GM12878 (cell line): Measurements from ENCODE around the gene SUGCT. TPM values are rescaled to one million over a fixed set of nuclear protein-coding genes. Genes with fewer than 3 reads are reported as not detected.

Experiments
- ATAC-seq: fragments of 200-7000 bp; cut with Tn5 transposase; 3 replicates; pipeline ENCODE4 v1.9.1; 2020; ENCODE audit warnings: mild to moderate bottlenecking, moderate library complexity
- BruUV-seq: library from RNA; stranded (reverse); fragments of 400-500 nt; replicated peaks from 2 replicates; lab custom pipeline; 2021; lab: Mats Ljungman, UMichigan
- CTCF ChIA-PET: fragments of 300-600 bp; sonication (Branson Sonifier 250); formaldehyde crosslinking; extraction: SDS; loops from one replicate; lab custom pipeline; 2021; ENCODE audit warnings: inconsistent platforms; lab: Yijun Ruan, JAX
- POLR2A ChIA-PET: fragments of 350-600 bp; formaldehyde crosslinking; extraction: SDS; loops from one replicate; lab custom pipeline; 2021; ENCODE audit warnings: inconsistent platforms; lab: Charles Lee
- RAD21 ChIA-PET: fragments of 300-600 bp; sonication (Branson Sonifier 250); formaldehyde crosslinking; loops from one replicate; lab custom pipeline; 2023; ENCODE audit warnings: antibody characterized with exemption; ENCODE audit not compliant: unreplicated experiment; lab: Charles Lee
- SMC1A ChIA-PET: fragments of 300-600 bp; sonication (Branson Sonifier 250); formaldehyde crosslinking; loops from one replicate; lab custom pipeline; 2023; ENCODE audit not compliant: unreplicated experiment, uncharacterized antibody; lab: Charles Lee
- DNase-seq: peaks from one replicate; pipeline ENCODE4 v3.0.0-alpha.2; 2011; ENCODE audit warnings: low read depth, low spot score
- FAIRE-seq: peaks from 3 replicates; lab custom pipeline; 2011; peaks lifted over from hg19 to GRCh38; lab: Jason Lieb, UNC
- H2AFZ ChIP-seq: 2 replicates; pipeline ENCODE4 v1.6.0; 2011; ENCODE audit warnings: low read depth, low read length, control low read depth; ENCODE audit not compliant: control insufficient read depth
- H3K27ac ChIP-seq: 2 replicates; pipeline ENCODE4 v1.5.1; 2011; ENCODE audit warnings: control low read depth; ENCODE audit not compliant: control insufficient read depth, insufficient read depth
- H3K27me3 ChIP-seq, 2 experiments: replicated peaks in 1 of 2; 2 replicates each; pipeline versions ENCODE4 v1.6.0 to v1.6.1; 2011; ENCODE audit warnings: low read length in 1 of 2; ENCODE audit not compliant: control insufficient read depth in 2 of 2, insufficient read depth in 2 of 2
- H3K36me3 ChIP-seq, 2 experiments: 2 replicates each; pipeline ENCODE4 v1.5.1; 2011; ENCODE audit warnings: low read length in 1 of 2; ENCODE audit not compliant: control insufficient read depth in 2 of 2, insufficient read depth in 2 of 2
- H3K4me1 ChIP-seq: 2 replicates; pipeline ENCODE4 v1.6.1; 2011; ENCODE audit warnings: mild to moderate bottlenecking, low read length, moderate library complexity, mixed read lengths; ENCODE audit not compliant: control insufficient read depth, insufficient read depth
- H3K4me2 ChIP-seq: 2 replicates; pipeline ENCODE4 v1.6.0; 2011; ENCODE audit warnings: control low read depth; ENCODE audit not compliant: control insufficient read depth, insufficient read depth
- H3K4me3 ChIP-seq: fragments of 200-600 bp; sonication (generic); 2 replicates; pipeline ENCODE4 v1.5.1; 2016
- H3K79me2 ChIP-seq: 2 replicates; pipeline ENCODE4 v1.6.0; 2011; ENCODE audit warnings: low read length; ENCODE audit not compliant: control insufficient read depth, insufficient read depth
- H3K9ac ChIP-seq: 2 replicates; pipeline ENCODE4 v1.8.0; 2011; ENCODE audit warnings: low read length, control low read depth, mixed read lengths; ENCODE audit not compliant: control insufficient read depth, insufficient read depth
- H3K9me3 ChIP-seq: replicated peaks from 3 replicates; pipeline ENCODE4 v1.5.1; 2011; ENCODE audit warnings: mild to moderate bottlenecking, low read length; ENCODE audit not compliant: control insufficient read depth, insufficient read depth
- H4K20me1 ChIP-seq: 2 replicates; pipeline ENCODE4 v1.6.0; 2011; ENCODE audit not compliant: control insufficient read depth, insufficient read depth
- BACH1 ChIP-seq: fragments of 450-650 bp; IDR thresholded peaks from 2 replicates; pipeline ENCODE4 v1.6.1; 2017; ENCODE audit warnings: mild to moderate bottlenecking, borderline replicate concordance
- BMI1 ChIP-seq: fragments of 450-650 bp; IDR thresholded peaks from 2 replicates; pipeline ENCODE4 v1.6.1; 2016; ENCODE audit warnings: mild to moderate bottlenecking, moderate library complexity, borderline replicate concordance
- CUX1 ChIP-seq: IDR thresholded peaks from 2 replicates; pipeline ENCODE4 v1.6.1; 2012; ENCODE audit warnings: improper control_type of control experiment, low read depth, low read length; ENCODE audit not compliant: insufficient replicate concordance
- DPF2 ChIP-seq: fragments of 450-650 bp; IDR thresholded peaks from 2 replicates; pipeline ENCODE4 v1.6.1; 2017; ENCODE audit warnings: mild to moderate bottlenecking
- ELK1 ChIP-seq: IDR thresholded peaks from 2 replicates; pipeline ENCODE4 v1.6.1; 2012; ENCODE audit warnings: low read depth, low read length, improper control_type of control experiment
- HCFC1 ChIP-seq: fragments of 150-350 bp; IDR thresholded peaks from 2 replicates; pipeline ENCODE4 v1.6.1; 2014; ENCODE audit warnings: low read length
- HSF1 ChIP-seq: fragments of 150-350 bp; IDR thresholded peaks from 2 replicates; pipeline ENCODE4 v1.6.1; 2014; ENCODE audit warnings: mild to moderate bottlenecking, low read depth, low read length
- IKZF2 ChIP-seq, 2 experiments: fragments of 450-650 bp; IDR thresholded peaks; 2 replicates each; pipeline ENCODE4 v1.6.1; 2017; ENCODE audit warnings: mild to moderate bottlenecking in 2 of 2, moderate library complexity in 2 of 2
- NR2C1 ChIP-seq: fragments of 450-650 bp; IDR thresholded peaks from 2 replicates; pipeline ENCODE4 v1.6.1; 2017; ENCODE audit warnings: antibody characterized with exemption, mild to moderate bottlenecking, moderate library complexity
- PAX5 ChIP-seq: IDR thresholded peaks from 2 replicates; pipeline ENCODE4 v1.6.1; 2011; ENCODE audit warnings: low read depth, low read length, borderline replicate concordance
- RCOR1 ChIP-seq: conservative IDR thresholded peaks from 2 replicates; pipeline ENCODE4 v1.6.1; 2012; ENCODE audit warnings: low read depth, low read length, improper control_type of control experiment
- RELB ChIP-seq: fragments of 450-650 bp; IDR thresholded peaks from 2 replicates; pipeline ENCODE4 v1.6.1; 2017; ENCODE audit warnings: low read depth, mild to moderate bottlenecking, moderate library complexity
- TCF7 ChIP-seq: IDR thresholded peaks from 2 replicates; pipeline ENCODE4 v1.6.1; 2014; ENCODE audit warnings: antibody characterized with exemption, borderline replicate concordance
- ZNF384 ChIP-seq: IDR thresholded peaks from 2 replicates; pipeline ENCODE4 v1.6.1; 2012; ENCODE audit warnings: low read depth, mild to moderate bottlenecking, low read length, improper control_type of control experiment, borderline replicate concordance
- WGBS: methylation state at CpG from one replicate; pipeline ENCODE4 v1.1.6; 2016; ENCODE audit warnings: low lambda C conversion rate; ENCODE audit not compliant: insufficient replicate concordance, insufficient coverage; ENCODE audit errors: missing lambda C conversion rate; 5-methylcytosine and 5-hydroxymethylcytosine counted together
- in situ Hi-C: fragments of 300-500 bp; cut with MboI; formaldehyde crosslinking; loops from 9 replicates; pipeline ENCODE4 v1.14.3; 2018; ENCODE audit warnings: mixed read lengths
- intact Hi-C: fragments of 100-400 bp; cut with micrococcal nuclease; formaldehyde crosslinking; loops from one replicate; pipeline ENCODE4 v1.14.2; 2022; ENCODE audit not compliant: unreplicated experiment
- polyA plus RNA-seq, 11 experiments: library from polyadenylated mRNA; depleted of rRNA in 4 of 11; unstranded in 6 of 11; stranded (reverse) in 5 of 11; fragments of >200 nt; fragmentation: Nextera tagmentation in 4 of 11; fragmentation: Illumina TruSeq in 1 of 11; extraction: Ambion mirVana in 4 of 11; extraction: Trizol in 1 of 11; gene quantifications; 1 replicate in 1 of 11; 2 replicates in 10 of 11; pipeline versions ENCODE4 v1.2.1 to v1.2.3, GENCODE V29; 2011 to 2016; ENCODE audit warnings: inconsistent platforms in 2 of 11, missing spikeins in 2 of 11, low read depth in 1 of 11
- total RNA-seq, 4 experiments: library from RNA; depleted of rRNA in 3 of 4; stranded (reverse); fragments of >200 nt in 3 of 4; fragmentation: Illumina TruSeq in 1 of 4; extraction: Trizol in 1 of 4; gene quantifications; 2 replicates each; pipeline versions ENCODE4 v1.2.1 to v1.2.3, GENCODE V29; 2013 to 2021

SUGCT gene
- total and polyA plus RNA-seq, 10 of the 15 experiments (the other 5 are each of a cell fraction or from before 2014, with no cell fraction given), result 0.08 to 1.2 (median 0.67) TPM; not detected in 1

- Histone ChIP-seq H4K20me1 (no peaks in the 10 kb centered on the region), H2AFZ (no peak overlapping the region), H3K4me1 (no peaks in the 10 kb centered on the region), H3K9ac (no peak overlapping the region), H3K4me2 (no peak overlapping the region), H3K4me3 (no peak overlapping the region), H3K9me3 (no peaks in the 10 kb centered on the region), H3K27me3 (no peaks in the 10 kb centered on the region), H3K79me2 (no peaks in the 10 kb centered on the region), H3K27ac (no peak overlapping the region), H3K36me3 (no peaks in the 10 kb centered on the region)
- DNase-seq (no peak), ATAC-seq (no peak), FAIRE-seq (no peak)
- 50% methylated on average over 5 of the region's 5 CpGs for WGBS
- BruUV-seq, result no TSS peak
- ChIA-PET POLR2A (no interaction called here), SMC1A (interaction anchor here (0.6 to 1.1 kb wide), 2 partner anchors 21 to 78 kb away, joined by 3 read pairs; no protein-coding TSS in a partner anchor), RAD21 (no interaction called here), CTCF (interaction anchor here (2.0 kb wide), 1 partner anchor 10 kb away, joined by 4 read pairs; no protein-coding TSS in a partner anchor)
- in situ Hi-C loops, result no loop called here
- intact Hi-C loops, result no loop called here
- no peak for TF ChIP-seq HCFC1
- no peak for TF ChIP-seq BACH1
- no peak for TF ChIP-seq ELK1
- no peak for TF ChIP-seq DPF2
- TF ChIP-seq CUX1, result no peak
- TF ChIP-seq IKZF2 (IDR thresholded peaks at IDR 0.05), result no peak
- no peak for TF ChIP-seq PAX5
- no peak for TF ChIP-seq RELB
- TF ChIP-seq RCOR1, result no peak
- no peak for TF ChIP-seq HSF1
- TF ChIP-seq ZNF384, result no peak
- TF ChIP-seq NR2C1, result no peak
- TF ChIP-seq BMI1, result no peak
- no peak for TF ChIP-seq TCF7
Measured at GRCh38 chr7:40566879-40567278, 432.1 kb downstream of the SUGCT start.
